Large intestine (tissue), 3 donors: ENCODE data around the gene BSN. TPM values are rescaled to one million over a fixed set of nuclear protein-coding genes. Genes with fewer than 3 reads are reported as not detected.

Experiments used
- DNase-seq, 2 donors: peaks; one replicate each; pipeline versions ENCODE4 v3.0.0 to v3.0.0-alpha.2; 2013
- H3K27ac ChIP-seq: one replicate; pipeline ENCODE4 v1.5.1; 2013; ENCODE audit warnings: low read length
- H3K27me3 ChIP-seq: 2 replicates; pipeline ENCODE4 v1.6.1; 2013; ENCODE audit warnings: low read length; ENCODE audit not compliant: control insufficient read depth, insufficient read depth
- H3K36me3 ChIP-seq: 2 replicates; pipeline ENCODE4 v1.6.1; 2013; ENCODE audit warnings: low read length; ENCODE audit not compliant: control insufficient read depth, insufficient read depth
- H3K4me1 ChIP-seq: one replicate; pipeline ENCODE4 v1.6.1; 2013; ENCODE audit warnings: low read length; ENCODE audit not compliant: control insufficient read depth, insufficient read depth
- H3K4me3 ChIP-seq: one replicate; pipeline ENCODE4 v1.5.1; 2013; ENCODE audit warnings: low read length
- H3K9me3 ChIP-seq: one replicate; pipeline ENCODE4 v1.6.1; 2013; ENCODE audit warnings: mild to moderate bottlenecking, low read depth, low read length, moderate library complexity; ENCODE audit not compliant: control insufficient read depth
- WGBS: methylation state at CpG from one replicate; pipeline ENCODE4 v1.1.5; 2013; ENCODE audit warnings: low lambda C conversion rate; ENCODE audit not compliant: insufficient coverage; 5-methylcytosine and 5-hydroxymethylcytosine counted together
- polyA plus RNA-seq: library from polyadenylated mRNA; unstranded; fragments of 120-200 nt; gene quantifications from one replicate; pipeline ENCODE4 v1.2.1, GENCODE V29; 2013

BSN gene
- polyA plus RNA-seq, 1 donor, result 1.3 TPM

GRCh38 chr3:49535971-49536874 is 18.1 kb upstream of the BSN start:
- Histone ChIP-seq H3K9me3 (no peaks in the 10 kb centered on the region), H3K27me3 (no peaks in the 10 kb centered on the region), H3K36me3 (peaks cover 26% of the 10 kb centered on the region), H3K4me3 (no peak overlapping the region), H3K27ac (no peak overlapping the region), H3K4me1 (peaks cover 7% of the 10 kb centered on the region)
- WGBS, result no CpG with 5 or more reads among the region's 7 CpGs
- DNase-seq, result no peak

GRCh38 chr3:49536875-49537533 is 17.3 kb upstream of the BSN start:
- no peak overlapping the region for H3K27ac ChIP-seq
- H3K4me1 ChIP-seq, result peaks cover 7% of the 10 kb centered on the region
- 100% methylated on average over 2 of the region's 16 CpGs for WGBS
- no peak for DNase-seq
- no peaks in the 10 kb centered on the region for H3K9me3 ChIP-seq
- H3K27me3 ChIP-seq, result no peaks in the 10 kb centered on the region
- H3K36me3 ChIP-seq, result peaks cover 18% of the 10 kb centered on the region
- no peak overlapping the region for H3K4me3 ChIP-seq

- peak; percentile 88 to 92 for DNase-seq
- H3K27me3 ChIP-seq, result peaks cover 8% of the 10 kb centered on the region
- H3K4me1 ChIP-seq, result peaks cover 7% of the 10 kb centered on the region
- no peaks in the 10 kb centered on the region for H3K9me3 ChIP-seq
- peak overlapping the region; percentile 62 for H3K4me3 ChIP-seq
- peaks cover 2% of the 10 kb centered on the region for H3K36me3 ChIP-seq
- H3K27ac ChIP-seq, result peak overlapping the region; percentile 71
- WGBS, result no CpG with 5 or more reads among the region's 63 CpGs
Measured at GRCh38 chr3:49539659-49540560, 14.4 kb upstream of the BSN start.

- Histone ChIP-seq H3K27me3 (peaks cover 26% of the 10 kb centered on the region), H3K36me3 (no peaks in the 10 kb centered on the region), H3K4me1 (peaks cover 15% of the 10 kb centered on the region), H3K27ac (no peak overlapping the region), H3K4me3 (no peak overlapping the region), H3K9me3 (no peaks in the 10 kb centered on the region)
- DNase-seq, result no peak
Measured at GRCh38 chr3:49552087-49552486, 2.2 kb upstream of the BSN start.

GRCh38 chr3:49553324-49553691 is 969 bp upstream of the BSN start:
- Histone ChIP-seq H3K4me1 (peaks cover 15% of the 10 kb centered on the region), H3K27me3 (peaks cover 25% of the 10 kb centered on the region), H3K4me3 (no peak overlapping the region), H3K9me3 (no peaks in the 10 kb centered on the region), H3K27ac (no peak overlapping the region), H3K36me3 (no peaks in the 10 kb centered on the region)
- WGBS, result no CpG with 5 or more reads among the region's 8 CpGs
- no peak for DNase-seq

- Histone ChIP-seq H3K4me1 (peaks cover 15% of the 10 kb centered on the region), H3K27me3 (peaks cover 26% of the 10 kb centered on the region), H3K4me3 (peak overlapping the region; percentile 40), H3K36me3 (no peaks in the 10 kb centered on the region), H3K9me3 (no peaks in the 10 kb centered on the region), H3K27ac (no peak overlapping the region)
- DNase-seq, result no peak
- no CpG with 5 or more reads among the region's 66 CpGs for WGBS
Measured at GRCh38 chr3:49554633-49555265, 472 bp downstream of the BSN start.

GRCh38 chr3:49556500-49557275 is 2.4 kb downstream of the BSN start:
- no peak overlapping the region for H3K27ac ChIP-seq
- H3K36me3 ChIP-seq, result no peaks in the 10 kb centered on the region
- WGBS, result no CpG with 5 or more reads among the region's 3 CpGs
- peaks cover 15% of the 10 kb centered on the region for H3K4me1 ChIP-seq
- H3K9me3 ChIP-seq, result no peaks in the 10 kb centered on the region
- peaks cover 26% of the 10 kb centered on the region for H3K27me3 ChIP-seq
- no peak overlapping the region for H3K4me3 ChIP-seq
- DNase-seq, result no peak

GRCh38 chr3:49563040-49563578 is 8.8 kb downstream of the BSN start:
- DNase-seq, result no peak
- Histone ChIP-seq H3K27me3 (peaks cover 2% of the 10 kb centered on the region), H3K4me1 (no peaks in the 10 kb centered on the region), H3K27ac (no peak overlapping the region), H3K4me3 (no peak overlapping the region), H3K36me3 (no peaks in the 10 kb centered on the region), H3K9me3 (no peaks in the 10 kb centered on the region)
- no CpG with 5 or more reads among the region's 4 CpGs for WGBS

GRCh38 chr3:49563766-49564165 is 9.5 kb downstream of the BSN start:
- no CpG with 5 or more reads among the region's 4 CpGs for WGBS
- no peaks in the 10 kb centered on the region for H3K9me3 ChIP-seq
- no peaks in the 10 kb centered on the region for H3K4me1 ChIP-seq
- H3K4me3 ChIP-seq, result no peak overlapping the region
- DNase-seq, result no peak
- H3K36me3 ChIP-seq, result no peaks in the 10 kb centered on the region
- H3K27ac ChIP-seq, result no peak overlapping the region
- no peaks in the 10 kb centered on the region for H3K27me3 ChIP-seq
